Measurements from ENCODE around the gene PAX5. TPM values are rescaled to one million over a fixed set of nuclear protein-coding genes. Genes with fewer than 3 reads are reported as not detected.

PAX5 gene
- total RNA-seq, 1 donor from 2014 or later, result not detected

- no peak for TF ChIP-seq CTCF (IDR thresholded peaks at IDR 0.05)
- intact Hi-C loops (cut with DNase I), result no loop called here
Measured at GRCh38 chr9:36843964-36844363, 190.1 kb downstream of the PAX5 start.

GRCh38 chr9:36842560-36843530, 191.2 kb downstream of the PAX5 start:
- DNase-seq (ENCODE audit: low spot score in 2 of 2), result no peak
- Histone ChIP-seq H3K27ac (no peak overlapping the region), H3K4me1 (no peaks in the 10 kb centered on the region), H3K4me3 (no peak overlapping the region), H3K9me3 (no peaks in the 10 kb centered on the region), H3K36me3 (no peaks in the 10 kb centered on the region), H3K27me3 (no peaks in the 10 kb centered on the region)
- intact Hi-C loops (cut with DNase I), result no loop called here
- TF ChIP-seq CTCF (IDR thresholded peaks at IDR 0.05), result no peak

More at GRCh38 chr9:36843964-36844363, 190.1 kb downstream of the PAX5 start:
- Histone ChIP-seq H3K4me3 (no peak overlapping the region), H3K9me3 (no peaks in the 10 kb centered on the region), H3K27ac (no peak overlapping the region), H3K27me3 (no peaks in the 10 kb centered on the region), H3K36me3 (no peaks in the 10 kb centered on the region), H3K4me1 (no peaks in the 10 kb centered on the region)
- no peak for DNase-seq (ENCODE audit: low spot score in 2 of 2)

GRCh38 chr9:36840898-36841536, 193.1 kb downstream of the PAX5 start:
- no peak for DNase-seq (ENCODE audit: low spot score in 2 of 2)
- Histone ChIP-seq H3K36me3 (no peaks in the 10 kb centered on the region), H3K4me3 (no peak overlapping the region), H3K9me3 (no peaks in the 10 kb centered on the region), H3K4me1 (no peaks in the 10 kb centered on the region), H3K27me3 (no peaks in the 10 kb centered on the region), H3K27ac (no peak overlapping the region)
- no peak for TF ChIP-seq CTCF (IDR thresholded peaks at IDR 0.05)
- intact Hi-C loops (cut with DNase I), result no loop called here

- Histone ChIP-seq H3K36me3 (no peaks in the 10 kb centered on the region), H3K4me1 (no peaks in the 10 kb centered on the region), H3K27ac (no peak overlapping the region), H3K9me3 (no peaks in the 10 kb centered on the region), H3K4me3 (no peak overlapping the region), H3K27me3 (no peaks in the 10 kb centered on the region)
- TF ChIP-seq CTCF (IDR thresholded peaks at IDR 0.05), result no peak
- intact Hi-C loops (cut with DNase I), result no loop called here
- DNase-seq (ENCODE audit: low spot score in 2 of 2), result no peak
Measured at GRCh38 chr9:36839131-36839885, 194.8 kb downstream of the PAX5 start.

Data from ascending aorta (tissue), 2 donors.